Islet precursor cell (in vitro differentiated cells): ENCODE measurements around the gene IL17A.
"Not testable (repeated sequence)": the region's sequence is repeated elsewhere in the genome, so short reads cannot be mapped to it uniquely, and the experiment has no call there.

Source experiments
- DNase-seq: peaks from one replicate; pipeline ENCODE4 v3.0.0-alpha.2; 2018

The IL17A gene

DNA sequence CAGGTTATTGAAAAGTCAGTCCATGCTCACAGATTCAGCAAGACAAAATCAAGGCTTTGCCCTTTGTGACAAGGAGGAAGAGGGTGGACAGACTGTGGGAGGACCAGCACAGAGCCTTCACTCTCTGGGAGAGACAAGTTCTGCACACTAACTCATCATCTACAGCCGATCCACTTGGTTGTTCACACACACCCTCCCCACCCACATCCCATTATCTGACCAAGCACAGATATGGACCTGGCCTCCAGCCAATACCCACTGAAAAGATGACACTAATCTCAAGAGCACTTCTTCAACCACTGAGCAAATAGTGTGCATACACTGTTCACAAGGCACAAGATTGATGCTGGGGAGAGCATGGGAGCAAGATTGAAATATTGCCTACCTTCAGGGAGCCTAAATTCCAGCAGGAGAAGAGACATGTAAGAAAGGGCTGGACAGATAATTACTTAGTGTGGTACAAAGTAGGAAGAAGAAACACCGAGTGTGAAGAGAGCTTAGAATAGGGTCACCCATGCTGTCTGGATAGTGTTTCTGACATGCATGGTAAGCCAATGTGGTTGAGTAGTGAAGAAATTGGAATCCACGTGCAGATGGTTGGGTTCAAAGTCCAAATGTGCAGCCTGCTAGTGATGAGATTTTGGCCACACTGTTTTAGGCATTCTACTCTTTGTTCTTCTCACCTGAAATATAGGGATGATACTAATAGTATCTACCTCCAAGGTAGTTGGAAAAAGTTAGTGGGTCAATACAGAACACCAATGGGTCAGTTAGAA is 21.7 kb upstream of the IL17A start:
- DNase-seq = no peak

DNA sequence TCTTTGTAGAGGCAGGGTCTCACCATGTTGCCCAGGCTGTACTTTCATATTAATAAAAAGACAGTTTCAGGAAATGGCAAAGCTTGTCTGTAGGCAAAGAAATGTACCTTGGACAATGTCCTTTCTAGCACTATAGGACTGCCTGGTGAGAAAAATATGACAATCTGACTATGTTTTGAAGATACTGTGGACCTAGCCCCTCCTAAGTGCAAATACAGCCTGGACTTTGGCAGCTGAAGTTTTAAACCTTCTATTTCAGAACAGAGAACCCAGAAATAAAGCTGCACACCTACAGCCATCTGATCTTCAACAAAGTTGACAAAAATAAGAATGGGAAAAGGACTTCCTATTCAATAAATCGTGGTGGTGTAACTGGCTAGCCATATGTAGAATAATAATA is 18.9 kb upstream of the IL17A start:
- DNase-seq = no peak

DNA sequence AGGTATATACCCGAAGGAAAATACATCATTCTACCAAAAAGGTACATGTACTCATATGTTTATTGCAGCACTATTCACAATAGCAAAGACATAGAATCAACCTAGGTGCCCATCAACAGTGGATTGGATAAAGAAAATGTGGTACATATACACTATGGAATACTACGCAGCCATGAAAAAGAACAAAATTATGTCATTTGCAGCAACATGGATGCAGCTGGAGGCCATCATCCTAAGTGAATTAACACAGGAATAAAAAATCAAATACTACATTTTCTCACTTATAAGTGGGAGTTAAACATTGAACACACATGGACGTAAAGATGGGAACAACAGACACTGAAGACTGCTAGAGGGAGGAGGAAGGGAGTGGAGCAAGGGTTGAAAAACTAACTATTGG is 17.8 kb upstream of the IL17A start:
- DNase-seq = not testable (repeated sequence)

DNA sequence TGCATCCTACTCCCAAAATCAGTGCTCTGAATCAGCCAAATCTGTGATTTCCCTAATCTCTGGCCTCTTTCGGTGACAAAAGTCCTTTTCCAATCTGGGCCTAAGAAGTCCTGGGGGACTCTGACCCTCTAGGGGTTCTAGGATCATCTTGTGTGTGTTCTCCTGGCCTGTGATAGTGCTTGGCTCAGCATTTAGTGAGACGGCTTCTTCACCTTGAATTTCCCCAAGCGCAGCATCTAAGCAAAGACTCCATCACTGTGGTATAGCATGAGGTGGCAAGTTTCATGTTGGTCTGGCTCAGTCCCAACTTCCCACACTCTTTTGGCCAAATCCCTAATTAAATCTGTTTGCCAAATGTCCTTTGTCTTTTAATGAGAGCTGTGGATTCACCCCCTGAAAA is 12.1 kb upstream of the IL17A start:
- DNase-seq = no peak

DNA sequence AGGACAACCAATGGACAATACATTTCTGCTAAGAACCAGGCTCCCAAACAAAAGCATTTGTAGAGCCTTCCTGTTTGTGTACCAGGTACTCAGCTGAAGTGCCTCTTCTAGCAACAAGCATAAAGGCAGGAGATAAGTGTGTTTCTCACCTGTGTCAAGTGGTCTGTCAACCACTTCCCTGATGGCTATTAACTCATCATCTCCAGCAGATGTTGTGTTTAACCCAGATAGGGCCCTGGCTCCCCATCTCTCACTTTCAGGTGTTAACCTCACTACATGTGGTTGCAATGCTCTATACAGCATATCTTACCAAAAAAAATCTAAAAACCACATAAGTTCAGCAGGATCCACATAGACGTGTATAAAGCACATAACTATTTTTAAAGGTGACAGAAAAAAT is 9.6 kb upstream of the IL17A start:
- no peak for DNase-seq

DNA sequence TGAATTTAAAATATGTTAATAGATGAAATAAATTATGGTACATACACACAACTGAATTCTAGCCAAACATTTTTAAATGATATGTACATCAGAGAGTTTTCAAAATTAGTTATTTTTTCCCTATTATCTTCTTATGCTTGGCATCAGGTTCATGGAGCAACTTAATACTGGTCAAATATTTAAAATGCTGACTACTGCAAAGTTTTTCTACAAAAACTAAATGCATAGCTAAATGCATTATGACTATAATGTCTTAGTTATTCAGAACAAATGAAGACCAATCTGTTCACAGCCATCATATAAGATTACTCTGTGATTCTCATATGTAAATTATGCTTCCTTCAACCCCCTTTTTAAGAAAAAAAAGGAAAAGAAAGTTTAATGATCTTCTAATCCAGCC is 8.2 kb upstream of the IL17A start:
- DNase-seq = no peak

DNA sequence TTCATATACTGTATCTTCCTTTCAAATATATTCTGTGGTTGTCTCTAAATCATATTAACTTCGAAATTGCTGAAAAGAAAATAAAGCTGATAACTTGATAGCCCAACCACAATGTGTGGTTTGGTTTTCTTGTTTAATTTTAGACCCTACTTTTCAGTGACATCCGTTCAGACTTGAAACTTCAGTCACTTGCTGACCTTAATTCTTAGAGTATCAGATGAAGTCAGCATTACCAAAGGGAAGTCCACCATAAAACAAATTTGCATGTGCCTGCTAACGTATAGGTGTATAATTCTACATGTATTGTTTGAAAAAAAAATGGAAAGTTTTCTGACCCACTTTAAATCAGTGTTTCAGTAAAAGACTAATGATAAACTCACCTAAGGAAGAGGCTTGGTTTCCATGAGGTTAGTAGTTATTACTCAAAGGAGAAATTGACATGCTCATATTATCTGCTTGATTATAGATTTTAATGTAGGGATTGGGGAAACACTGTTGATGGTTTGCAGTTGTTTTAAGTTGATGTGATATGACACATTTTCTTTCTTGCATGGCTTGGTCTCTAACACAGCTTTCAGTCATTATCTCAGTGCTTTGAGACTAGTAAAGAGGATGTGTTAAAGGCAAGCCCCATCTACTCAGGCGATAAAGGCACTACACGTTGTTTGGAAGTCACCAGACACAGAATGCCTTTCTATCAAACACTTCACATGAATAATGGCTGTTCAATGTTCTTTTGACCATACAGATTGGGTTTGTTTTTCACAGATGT is 5.2 kb upstream of the IL17A start:
- DNase-seq = no peak

DNA sequence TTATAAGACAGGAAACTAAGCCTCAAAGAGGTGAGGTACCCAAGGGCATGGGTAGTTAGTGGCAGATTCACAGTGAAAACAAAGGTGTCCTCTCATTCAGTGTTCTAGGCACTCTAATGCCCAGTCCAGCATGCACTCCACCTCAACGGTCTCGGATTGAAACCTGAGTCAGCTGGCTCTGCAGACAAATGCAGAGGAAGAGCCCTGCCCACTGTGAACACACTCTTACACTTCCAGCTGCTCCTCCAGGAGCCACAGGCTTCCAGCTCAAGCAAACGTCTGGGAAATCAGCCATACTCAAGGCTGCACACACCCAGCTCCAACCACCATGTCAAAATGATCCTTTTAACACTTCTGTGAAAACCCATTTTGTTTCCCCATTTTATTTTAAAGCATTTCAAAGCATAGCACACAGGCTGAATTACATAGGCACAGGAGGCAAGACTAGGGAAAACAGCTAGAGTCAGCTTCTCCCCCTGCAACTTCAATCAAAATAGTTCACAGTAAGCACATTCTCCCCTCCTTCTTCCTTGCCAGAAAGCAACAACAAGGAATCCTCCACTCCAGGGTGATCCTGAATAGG is 3.0 kb upstream of the IL17A start:
- DNase-seq = no peak

DNA sequence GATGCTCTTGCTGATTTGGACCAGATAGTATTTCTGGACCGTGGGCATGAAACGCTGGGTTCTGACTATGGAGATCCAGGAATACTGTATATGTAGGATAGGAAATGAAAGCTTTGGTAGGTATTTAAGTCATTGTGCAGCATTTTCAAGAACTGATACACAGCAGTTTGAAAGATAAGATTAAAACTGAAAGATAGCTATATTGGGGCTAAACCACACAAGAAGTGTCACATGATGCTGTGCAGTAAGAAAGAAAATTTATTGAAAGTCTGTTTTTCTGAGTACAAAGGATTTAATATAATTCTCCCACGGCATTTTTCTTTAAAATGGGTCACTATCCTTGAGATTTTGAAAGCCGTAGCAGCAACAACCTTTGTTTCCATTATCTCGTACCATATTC is 305 bp downstream of the IL17A start:
- DNase-seq = no peak

DNA sequence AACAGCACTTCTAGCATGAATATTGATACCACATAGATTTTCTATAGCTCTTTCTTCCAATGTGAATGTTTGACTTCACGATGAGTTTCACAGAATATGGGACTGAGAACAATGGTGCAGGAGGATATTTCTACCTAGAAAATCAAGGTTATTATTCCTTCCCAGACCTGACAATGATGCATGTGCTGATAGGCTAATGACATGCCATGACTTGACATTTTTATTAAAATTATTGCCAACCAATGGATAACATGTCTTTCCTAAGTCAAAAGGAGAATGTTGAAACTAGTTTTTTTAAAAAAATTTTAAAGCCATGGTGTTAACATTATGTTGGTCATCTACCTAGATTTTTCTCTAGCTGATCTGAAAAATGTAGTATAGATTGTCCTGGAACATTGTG is 923 bp downstream of the IL17A start:
- no peak for DNase-seq

DNA sequence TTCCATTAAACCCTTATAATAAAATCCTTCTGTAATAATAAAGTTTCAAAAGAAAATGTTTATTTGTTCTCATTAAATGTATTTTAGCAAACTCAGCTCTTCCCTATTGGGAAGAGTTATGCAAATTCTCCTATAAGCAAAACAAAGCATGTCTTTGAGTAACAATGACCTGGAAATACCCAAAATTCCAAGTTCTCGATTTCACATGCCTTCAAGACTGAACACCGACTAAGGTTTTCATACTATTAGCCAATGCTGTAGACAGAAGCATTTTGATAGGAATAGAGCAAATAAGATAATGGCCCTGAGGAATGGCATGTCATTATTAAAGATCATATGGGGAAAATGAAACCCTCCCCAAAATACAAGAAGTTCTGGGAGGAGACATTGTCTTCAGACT is 3.8 kb downstream of the IL17A start:
- no peak for DNase-seq

DNA sequence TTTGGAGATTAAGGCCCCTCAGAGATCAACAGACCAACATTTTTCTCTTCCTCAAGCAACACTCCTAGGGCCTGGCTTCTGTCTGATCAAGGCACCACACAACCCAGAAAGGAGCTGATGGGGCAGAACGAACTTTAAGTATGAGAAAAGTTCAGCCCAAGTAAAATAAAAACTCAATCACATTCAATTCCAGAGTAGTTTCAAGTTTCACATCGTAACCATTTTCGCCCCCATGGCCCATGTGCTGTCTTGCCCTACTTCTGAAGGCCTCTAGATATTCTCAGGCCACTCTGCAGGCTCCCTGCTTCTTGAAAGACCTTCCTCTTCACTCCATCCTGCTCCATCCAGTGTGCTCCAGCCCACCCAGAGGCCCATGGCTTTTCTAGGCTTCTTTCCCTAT is 4.2 kb downstream of the IL17A start:
- no peak for DNase-seq

DNA sequence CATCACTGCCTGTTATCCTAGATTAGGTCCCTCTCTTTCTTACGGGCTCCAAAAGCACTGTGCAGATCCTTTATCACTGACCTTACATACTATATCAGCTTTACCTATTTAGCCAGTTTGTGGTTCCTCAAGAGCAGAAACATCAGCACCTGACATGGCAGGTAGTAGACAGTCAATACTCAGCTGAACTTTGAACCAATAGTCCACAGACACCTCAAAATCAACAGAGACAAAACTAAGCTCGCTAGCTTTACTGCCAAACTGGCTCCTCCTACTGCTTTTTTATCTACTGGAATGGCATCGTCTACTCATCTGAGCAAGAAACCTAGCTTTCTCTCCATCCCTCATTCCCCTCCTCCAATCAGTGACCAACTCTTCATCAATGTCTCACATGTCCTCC is 5.6 kb downstream of the IL17A start:
- no peak for DNase-seq

DNA sequence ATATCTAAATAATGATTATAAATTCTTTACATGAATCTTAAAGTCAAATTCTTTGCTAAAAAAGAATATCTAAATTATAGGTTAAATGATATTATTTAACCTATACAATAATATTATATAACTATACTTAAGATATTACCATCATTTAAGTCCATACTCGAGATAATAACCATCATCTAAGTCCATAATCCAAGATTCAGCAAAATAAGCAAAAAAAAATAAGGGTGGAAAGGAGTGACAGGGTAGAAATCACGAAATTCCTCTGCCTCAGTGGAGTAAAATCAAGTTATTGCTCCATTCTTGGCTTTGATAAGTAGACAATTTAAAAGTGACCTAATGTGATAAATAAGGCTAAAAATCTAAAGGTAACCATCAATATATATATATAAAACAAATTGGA is 9.7 kb downstream of the IL17A start:
- DNase-seq = no peak

DNA sequence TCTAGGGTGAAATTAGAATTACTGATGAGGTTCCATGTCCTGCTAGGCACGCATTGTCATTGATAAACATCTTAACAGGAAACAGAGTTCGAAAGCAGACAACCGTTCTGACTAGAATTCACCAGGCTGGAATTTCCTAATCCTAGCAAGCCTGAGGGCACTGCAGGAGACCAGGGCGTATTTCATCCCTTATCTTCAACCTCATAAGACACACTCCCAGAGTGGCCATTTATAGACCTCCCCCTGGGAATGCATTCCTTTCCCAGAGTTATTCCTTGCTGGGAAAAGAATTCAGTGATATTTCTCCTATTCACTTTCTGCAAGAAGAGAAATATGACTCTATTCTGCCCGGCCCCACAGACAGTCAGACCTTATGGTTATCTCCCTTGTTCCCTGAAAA is 13.9 kb downstream of the IL17A start:
- DNase-seq = not testable (repeated sequence)

DNA sequence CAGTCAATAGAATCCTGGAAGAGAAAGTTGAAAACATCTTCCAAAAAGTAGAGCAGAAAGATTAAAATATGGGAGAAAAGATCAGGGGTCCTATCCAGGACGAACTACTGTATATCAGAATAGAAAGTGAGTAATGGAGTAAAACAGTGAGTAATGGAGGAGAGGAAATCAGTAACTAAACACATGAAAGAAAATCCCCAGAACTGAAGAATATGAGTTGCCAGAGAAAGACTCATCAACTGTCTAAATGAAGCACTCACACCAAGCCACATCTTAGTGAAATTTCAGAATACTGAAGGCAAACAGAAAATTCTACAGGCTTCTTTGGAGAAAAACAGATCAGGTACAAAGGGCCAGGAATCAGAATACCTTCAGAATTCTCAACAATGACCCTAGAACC is 14.9 kb downstream of the IL17A start:
- DNase-seq = no peak

DNA sequence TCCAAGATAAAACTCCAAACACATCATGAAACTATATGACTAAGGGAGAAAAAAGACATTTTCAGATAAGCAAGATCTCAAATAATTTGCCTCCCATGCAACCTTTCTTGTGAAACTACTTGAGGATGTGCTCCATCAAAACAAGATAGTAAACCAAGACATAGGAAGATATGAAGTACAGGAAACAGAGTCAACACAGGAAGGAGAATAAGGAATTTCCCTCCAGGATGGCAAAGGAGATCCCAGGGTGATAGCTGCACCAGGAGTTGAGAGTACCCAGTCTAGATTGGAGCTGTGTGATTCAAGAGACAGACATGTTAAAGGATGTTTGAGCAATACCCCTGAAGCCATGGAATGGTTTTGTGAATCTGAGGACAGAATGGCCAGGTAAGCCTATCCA is 15.3 kb downstream of the IL17A start:
- no peak for DNase-seq

DNA sequence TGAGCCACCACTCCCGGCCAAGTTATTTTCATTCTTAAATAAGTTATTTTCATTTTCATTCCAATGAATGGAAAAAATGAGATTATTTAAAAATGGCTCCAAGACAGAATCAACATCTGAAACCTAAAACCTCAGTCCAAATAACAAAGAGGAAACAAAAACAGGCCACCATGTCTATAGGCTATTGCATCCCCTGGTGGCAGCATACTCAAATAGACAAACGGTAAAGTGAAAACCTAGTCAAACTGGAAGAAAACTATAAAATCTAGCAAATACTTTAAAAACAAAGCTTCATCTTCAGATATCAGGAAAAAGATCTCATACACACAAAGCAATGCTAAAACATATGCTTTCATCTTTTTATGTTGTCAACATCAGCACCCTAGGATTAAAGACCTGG is 20.9 kb downstream of the IL17A start:
- DNase-seq = no peak

DNA sequence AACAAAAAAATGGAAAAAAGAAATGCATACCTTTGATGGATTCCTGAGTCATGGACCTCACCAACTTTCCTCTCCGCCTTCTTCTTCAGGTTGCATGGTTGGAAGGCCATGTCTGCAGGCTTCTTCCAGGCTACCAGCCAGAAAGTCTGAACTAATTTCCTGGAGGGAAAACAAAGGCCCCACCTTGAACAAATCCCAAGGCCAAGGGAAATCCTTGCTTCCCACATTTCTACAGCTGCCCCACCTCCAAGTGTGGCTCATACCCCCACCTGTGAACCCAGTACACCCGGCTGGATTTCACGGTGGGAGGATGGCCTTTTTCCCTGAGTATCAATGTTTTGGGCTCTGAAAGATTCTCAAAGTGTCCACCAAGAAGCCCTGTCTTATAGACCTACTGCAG is 22.4 kb downstream of the IL17A start:
- no peak for DNase-seq

DNA sequence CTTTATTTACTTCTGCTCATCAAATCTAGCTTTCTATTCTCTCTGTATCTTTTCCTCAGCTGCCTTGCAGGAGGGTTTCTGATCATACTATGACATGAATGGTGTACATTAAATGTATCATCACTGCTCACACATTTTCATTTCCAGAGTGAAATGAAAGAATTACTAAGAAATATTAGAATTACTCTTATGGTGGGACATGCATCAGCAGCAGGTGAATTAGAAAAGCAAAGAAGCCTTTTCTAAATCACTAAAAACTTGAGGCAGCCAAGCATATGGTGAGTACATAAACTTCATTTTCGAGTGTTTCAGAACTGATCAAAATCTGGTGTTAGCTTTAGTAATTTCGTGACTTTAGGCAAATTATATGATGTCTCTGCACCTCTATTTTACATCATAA is 23.6 kb downstream of the IL17A start:
- no peak for DNase-seq

DNA sequence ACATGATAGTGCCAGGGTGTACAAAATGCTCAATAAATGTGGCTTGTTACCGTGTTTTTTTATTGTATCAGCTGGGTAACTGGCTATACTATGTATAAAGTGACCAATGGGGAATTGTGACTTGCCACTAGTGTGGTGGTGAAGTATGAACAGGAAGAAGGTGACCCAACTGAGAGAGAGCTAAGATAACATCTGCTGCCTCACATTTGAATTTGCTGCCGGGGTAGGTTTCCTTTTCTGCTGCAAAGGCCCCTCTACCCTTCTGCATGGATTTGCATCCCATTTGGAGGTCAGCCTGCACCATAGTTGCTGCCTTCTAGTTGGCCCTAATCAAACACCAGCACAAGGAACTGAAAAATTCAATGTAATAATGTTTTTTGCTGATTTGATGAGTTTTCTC is 24.1 kb downstream of the IL17A start:
- DNase-seq = no peak

DNA sequence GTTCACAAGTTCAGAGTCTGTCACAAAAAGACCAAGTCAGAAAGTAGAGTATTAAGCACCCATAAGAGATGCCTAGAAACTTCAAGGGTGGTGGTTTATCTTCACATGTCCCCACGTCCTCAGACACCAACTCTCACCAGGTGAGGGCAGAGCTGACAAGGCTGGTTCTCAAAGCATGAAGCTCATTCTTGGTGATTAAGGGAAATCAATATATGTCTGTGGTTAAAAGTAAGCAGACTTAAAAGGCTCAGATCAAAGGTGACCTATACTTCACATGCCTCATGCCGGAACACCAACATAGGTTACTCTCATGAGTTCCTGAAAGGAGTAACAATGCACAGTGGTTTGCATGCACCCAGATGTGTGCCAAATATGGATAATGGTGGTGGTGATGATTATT is 27.0 kb downstream of the IL17A start:
- DNase-seq = no peak

DNA sequence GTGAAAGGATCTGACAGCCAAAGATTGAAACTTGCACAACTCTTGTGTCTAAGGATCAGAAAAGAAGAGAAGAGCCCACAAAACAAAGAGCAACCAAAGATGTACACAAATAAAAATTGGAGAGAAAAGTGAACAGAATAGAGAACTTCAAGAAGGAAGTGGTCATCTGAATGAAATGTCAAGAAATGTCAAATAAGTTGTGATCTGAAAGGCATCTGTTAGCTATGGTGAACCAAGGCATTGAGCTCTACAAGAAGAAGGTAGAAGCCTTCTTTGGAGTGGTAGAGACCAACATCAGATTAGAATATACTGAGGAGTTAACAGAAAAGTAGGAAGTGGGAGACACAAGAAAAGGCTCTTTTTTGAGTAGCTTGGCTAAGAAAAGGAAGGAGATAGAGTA is 29.6 kb downstream of the IL17A start:
- DNase-seq = no peak

DNA sequence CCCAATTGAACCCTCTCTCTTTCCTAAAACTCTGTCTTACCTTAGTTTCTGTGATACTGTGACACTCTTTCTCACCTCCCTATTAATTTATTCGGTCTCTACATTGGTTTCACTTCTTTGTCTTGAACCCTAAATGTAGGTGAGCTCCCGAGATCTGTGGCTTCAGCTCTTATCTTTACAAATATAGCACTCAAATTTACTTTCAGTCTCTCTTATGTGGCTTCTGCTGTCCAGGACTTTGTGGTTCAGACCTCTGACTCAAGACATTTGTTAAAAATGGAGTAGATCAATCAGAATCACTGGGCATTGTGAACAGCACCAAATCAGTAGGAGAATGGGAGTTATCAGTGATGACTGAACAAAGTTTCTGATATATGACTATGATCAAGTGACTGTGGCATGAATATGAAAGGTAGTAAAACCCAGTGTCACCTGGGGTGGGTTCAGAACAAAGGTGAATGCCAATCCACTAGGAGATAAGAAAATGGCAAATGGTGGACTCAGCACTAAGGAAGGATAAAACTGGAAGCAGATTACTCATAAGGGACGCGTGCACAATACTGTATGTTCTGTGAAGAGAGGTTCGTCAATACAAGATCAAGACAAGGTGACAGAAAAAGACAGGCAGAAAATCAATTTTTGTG is 30.9 kb downstream of the IL17A start:
- no peak for DNase-seq
